HCT116 (cell line): Measurements from ENCODE around the gene CASR. TPM values are rescaled to one million over a fixed set of nuclear protein-coding genes. Genes with fewer than 3 reads are reported as not detected.

Experiments used
- ATAC-seq: fragments of 200-7000 bp; cut with Tn5 transposase; 2 replicates; pipeline ENCODE4 v1.9.1; 2020; ENCODE audit warnings: mild to moderate bottlenecking, moderate library complexity
- BruUV-seq: library from RNA; stranded (reverse); fragments of 400-500 nt; replicated peaks from 2 replicates; lab custom pipeline; 2021; lab: Mats Ljungman, UMichigan
- CTCF ChIA-PET: fragments of 300-600 bp; sonication (Branson Sonifier 250); formaldehyde crosslinking; loops from one replicate; lab custom pipeline; 2021; ENCODE audit warnings: antibody characterized with exemption; lab: Charles Lee
- POLR2A ChIA-PET: fragments of 300-600, 350-600 bp; sonication (Branson Sonifier 250); formaldehyde crosslinking; loops from one replicate; lab custom pipeline; 2021; ENCODE audit warnings: antibody characterized with exemption; lab: Charles Lee
- RAD21 ChIA-PET, 2 experiments: fragments of 300-600 bp; sonication (Branson Sonifier 250); formaldehyde crosslinking; loops; one replicate each; lab custom pipeline; 2023; ENCODE audit warnings: low total read pairs in 2 of 2; ENCODE audit not compliant: uncharacterized antibody in 2 of 2, unreplicated experiment in 2 of 2, low non-redundant PET in 1 of 2; lab: Charles Lee
- DNase-seq: peaks from one replicate; pipeline ENCODE4 v3.0.0-alpha.2; 2010; ENCODE audit warnings: low read depth, low spot score
- H2AFZ ChIP-seq: fragments of 200-600 bp; shearing (Covaris generic), sonication (generic); 2 replicates; pipeline ENCODE4 v1.6.1; 2017; ENCODE audit warnings: low read depth, mixed run types, mixed read lengths, antibody characterized with exemption, low read length; ENCODE audit not compliant: poor library complexity, severe bottlenecking
- H3K27ac ChIP-seq: 2 replicates; pipeline ENCODE4 v1.5.1; 2012; ENCODE audit warnings: low read depth, low read length
- H3K27me3 ChIP-seq: fragments of 200-600 bp; sonication (generic); 2 replicates; pipeline ENCODE4 v1.6.1; 2016; ENCODE audit warnings: mixed run types, low read length, mixed read lengths; ENCODE audit not compliant: insufficient read depth
- H3K36me3 ChIP-seq, 2 experiments: fragments of 200-500 bp in 1 of 2; fragments of 200-600 bp in 1 of 2; sonication (Bioruptor generic) in 1 of 2; sonication (generic) in 1 of 2; 2 replicates each; pipeline versions ENCODE4 v1.5.1 to v1.6.1; 2014 to 2016; ENCODE audit warnings: low read length in 2 of 2, inconsistent platforms in 1 of 2, mixed read lengths in 1 of 2, mixed run types in 1 of 2; ENCODE audit not compliant: insufficient read depth in 2 of 2, control insufficient read depth in 1 of 2
- H3K4me1 ChIP-seq, 2 experiments: fragments of 200-600 bp in 1 of 2; sonication (generic) in 1 of 2; 2 replicates each; pipeline versions ENCODE4 v1.5.1 to v1.6.1; 2012 to 2017; ENCODE audit warnings: low read length in 2 of 2, inconsistent platforms in 1 of 2, mild to moderate bottlenecking in 1 of 2, mixed read lengths in 1 of 2, mixed run types in 1 of 2, moderate library complexity in 1 of 2; ENCODE audit not compliant: insufficient read depth in 2 of 2, control insufficient read depth in 1 of 2
- H3K4me2 ChIP-seq: fragments of 200-600 bp; sonication (generic); 2 replicates; pipeline ENCODE4 v1.6.1; 2017; ENCODE audit warnings: mixed run types, low read length, mixed read lengths
- H3K4me3 ChIP-seq, 2 experiments: fragments of 200-600 bp in 1 of 2; sonication (generic) in 1 of 2; replicated peaks in 1 of 2; 2 replicates each; pipeline ENCODE4 v1.5.1; 2011 to 2016; ENCODE audit warnings: low read length in 2 of 2, control low read depth in 1 of 2, low read depth in 1 of 2, mild to moderate bottlenecking in 1 of 2, mixed read lengths in 1 of 2, mixed run types in 1 of 2
- H3K79me2 ChIP-seq: fragments of 200-600 bp; sonication (generic); 2 replicates; pipeline ENCODE4 v1.6.1; 2017; ENCODE audit warnings: mild to moderate bottlenecking, mixed run types, low read length, moderate library complexity, mixed read lengths; ENCODE audit not compliant: insufficient read depth
- H3K9ac ChIP-seq: fragments of 200-600 bp; sonication (generic); 2 replicates; pipeline ENCODE4 v1.6.1; 2016; ENCODE audit warnings: low read length, mixed read lengths
- H3K9me2 ChIP-seq: fragments of 200-600 bp; sonication (generic), shearing (Covaris generic); 2 replicates; pipeline ENCODE4 v1.6.1; 2017; ENCODE audit warnings: mixed run types, mild to moderate bottlenecking, moderate library complexity; ENCODE audit not compliant: insufficient read depth
- H3K9me3 ChIP-seq, 2 experiments: fragments of 200-500 bp in 1 of 2; fragments of 200-600 bp in 1 of 2; sonication (Bioruptor generic) in 1 of 2; sonication (generic) in 1 of 2; 2 replicates each; pipeline ENCODE4 v1.6.1; 2014 to 2017; ENCODE audit warnings: low read length in 2 of 2, mixed read lengths in 2 of 2, inconsistent platforms in 1 of 2, low read depth in 1 of 2, mild to moderate bottlenecking in 1 of 2, mixed run types in 1 of 2, moderate library complexity in 1 of 2; ENCODE audit not compliant: control insufficient read depth in 1 of 2, insufficient read depth in 1 of 2
- H4K20me1 ChIP-seq: fragments of 200-600 bp; sonication (generic), shearing (Covaris generic); 2 replicates; pipeline ENCODE4 v1.6.1; 2017; ENCODE audit warnings: mixed run types, mild to moderate bottlenecking, moderate library complexity; ENCODE audit not compliant: insufficient read depth
- CEBPB ChIP-seq: IDR thresholded peaks from 2 replicates; pipeline ENCODE4 v1.6.1; 2012; ENCODE audit warnings: low read depth
- EGR1 ChIP-seq: IDR thresholded peaks from 2 replicates; pipeline ENCODE4 v1.6.1; 2012; ENCODE audit warnings: low read depth
- EZH2 ChIP-seq: fragments of 200-600 bp; sonication (generic); IDR thresholded peaks from 2 replicates; pipeline ENCODE4 v1.6.1; 2017; ENCODE audit warnings: antibody characterized with exemption, mixed run types
- EZH2phosphoT487 ChIP-seq: fragments of 200-600 bp; IDR thresholded peaks from 2 replicates; pipeline ENCODE4 v1.6.1; 2018; ENCODE audit warnings: antibody characterized with exemption, borderline replicate concordance
- FOSL1 ChIP-seq: IDR thresholded peaks from 2 replicates; pipeline ENCODE4 v1.6.1; 2012; ENCODE audit warnings: low read depth
- JUND ChIP-seq: IDR thresholded peaks from 2 replicates; pipeline ENCODE4 v1.6.1; 2012
- POLR2AphosphoS5 ChIP-seq: IDR thresholded peaks from 2 replicates; pipeline ENCODE4 v1.6.1; 2011; ENCODE audit warnings: mild to moderate bottlenecking, low read depth, low read length, moderate library complexity
- SIN3A ChIP-seq: IDR thresholded peaks from 2 replicates; pipeline ENCODE4 v1.6.1; 2012; ENCODE audit warnings: low read depth
- SRF ChIP-seq: IDR thresholded peaks from 2 replicates; pipeline ENCODE4 v1.6.1; 2012; ENCODE audit warnings: low read depth
- TCF7L2 ChIP-seq: IDR thresholded peaks from 2 replicates; pipeline ENCODE4 v1.7.0; 2011; ENCODE audit warnings: borderline replicate concordance, inconsistent platforms; ENCODE audit not compliant: insufficient read depth, insufficient read length; ENCODE audit errors: extremely low read depth
- YY1 ChIP-seq: IDR thresholded peaks from 2 replicates; pipeline ENCODE4 v1.6.1; 2011; ENCODE audit warnings: low read length, low read depth, moderate library complexity, mild to moderate bottlenecking; ENCODE audit not compliant: insufficient replicate concordance; ENCODE audit errors: extremely low read depth
- ZFX ChIP-seq: fragments of 450-650 bp; IDR thresholded peaks from 2 replicates; pipeline ENCODE4 v1.6.1; 2017
- intact Hi-C: fragments of 100-400 bp; cut with micrococcal nuclease; formaldehyde crosslinking; loops from 2 replicates; pipeline ENCODE4 v1.10.0; 2022
- total RNA-seq: library from RNA; stranded (reverse); gene quantifications from one replicate; pipeline ENCODE4 v1.2.1, GENCODE V29; 2021; ENCODE audit not compliant: unreplicated experiment
- TF ChIP-seq, protein P1 (sequence below): IDR thresholded peaks from 2 replicates; pipeline ENCODE4 v1.6.1; 2012; ENCODE audit warnings: low read depth
- TF ChIP-seq, protein P2 (sequence below): IDR thresholded peaks from 2 replicates; pipeline ENCODE4 v1.6.1; 2011; ENCODE audit warnings: mild to moderate bottlenecking, low read length, moderate library complexity; ENCODE audit not compliant: insufficient replicate concordance; ENCODE audit errors: extremely low read depth
- TF ChIP-seq, protein P3 (sequence below): IDR thresholded peaks from 2 replicates; pipeline ENCODE4 v1.6.1; 2012

The CASR gene
- total RNA-seq, 1 experiment from 2014 or later: not detected

DNA sequence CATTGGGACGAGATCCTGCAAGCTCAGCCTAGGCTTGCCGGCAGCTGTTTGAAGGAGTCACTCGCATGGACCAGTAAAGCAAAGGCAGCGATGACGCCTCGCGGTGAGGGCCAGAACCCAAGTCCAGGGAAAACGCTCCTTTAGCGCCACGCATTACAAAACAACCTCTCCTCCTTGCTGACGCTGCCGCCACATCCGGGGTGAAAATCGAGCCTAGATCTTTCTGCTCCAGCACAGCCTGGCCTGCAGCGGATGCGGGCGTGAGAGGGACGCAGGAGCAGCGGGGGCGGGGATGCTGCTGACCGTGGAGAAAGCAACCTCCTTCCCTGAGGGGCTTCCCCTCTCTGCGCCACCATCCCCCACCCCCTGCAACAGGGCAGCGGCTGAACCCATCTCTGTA, 46.7 kb downstream of the CASR start:
- no peak overlapping the region for H3K4me3 ChIP-seq
- no peak for TF ChIP-seq YY1
- no peak for TF ChIP-seq ZFX
- no peak for TF ChIP-seq SIN3A
- TF ChIP-seq EZH2phosphoT487: no peak
- no peak for TF ChIP-seq CEBPB
- TF ChIP-seq SRF: no peak
- no peak for ATAC-seq
- H3K9ac ChIP-seq: no peak overlapping the region
- ChIA-PET RAD21 (no interaction called here), CTCF (no interaction called here), POLR2A (no interaction called here)
- no peaks in the 10 kb centered on the region for H3K79me2 ChIP-seq
- no peak overlapping the region for H3K27ac ChIP-seq
- H3K36me3 ChIP-seq: no peaks in the 10 kb centered on the region
- H3K27me3 ChIP-seq: peaks cover 12% of the 10 kb centered on the region; the same call in 1 of the 2 replicates
- no peak overlapping the region for H3K4me2 ChIP-seq
- H4K20me1 ChIP-seq: no peaks in the 10 kb centered on the region
- no peaks in the 10 kb centered on the region for H3K9me2 ChIP-seq
- H3K4me1 ChIP-seq: no peaks in the 10 kb centered on the region
- H3K9me3 ChIP-seq: no peaks in the 10 kb centered on the region
- intact Hi-C loops: no loop called here
- BruUV-seq: no TSS peak
- H2AFZ ChIP-seq: no peak overlapping the region
- no peak for DNase-seq

DNA sequence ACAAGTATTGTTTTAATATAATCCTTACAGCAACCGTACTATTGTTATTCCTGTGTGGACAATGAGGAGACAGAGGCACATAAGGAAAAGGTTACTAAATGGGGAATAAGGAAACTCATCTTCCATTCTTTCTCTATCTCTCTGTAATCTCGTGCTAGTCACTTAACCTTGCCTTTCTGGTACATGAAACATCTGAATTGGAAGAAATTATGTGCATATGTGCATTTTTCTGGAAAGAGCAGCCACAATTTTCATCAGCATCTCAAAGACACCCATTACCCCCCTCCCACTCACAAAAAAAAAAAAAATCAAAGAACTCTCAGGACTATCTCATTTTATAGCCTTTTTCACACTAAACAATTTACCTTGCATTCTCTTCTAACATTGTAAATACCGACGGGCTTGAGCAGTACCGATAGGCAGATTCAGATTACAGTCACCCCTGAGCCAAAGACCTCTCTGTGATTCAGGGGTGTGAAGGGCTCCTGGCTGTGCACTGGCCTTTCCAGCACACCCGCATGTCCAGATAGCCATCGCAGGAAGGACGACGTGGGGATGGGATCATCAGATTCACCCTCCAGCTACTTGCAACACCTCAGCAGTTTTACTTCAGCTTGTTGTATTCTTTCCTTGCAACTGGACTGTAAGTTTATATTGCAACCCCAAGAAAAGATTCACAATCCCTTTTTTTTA, 48.1 kb downstream of the CASR start:
- Histone ChIP-seq H4K20me1 (no peaks in the 10 kb centered on the region), H3K79me2 (no peaks in the 10 kb centered on the region), H2AFZ (no peak overlapping the region), H3K27ac (no peak overlapping the region), H3K9me3 (no peaks in the 10 kb centered on the region), H3K4me2 (no peak overlapping the region), H3K9me2 (no peaks in the 10 kb centered on the region), H3K27me3 (peaks cover 14% of the 10 kb centered on the region; the same call in 1 of the 2 replicates), H3K36me3 (no peaks in the 10 kb centered on the region), H3K4me1 (no peaks in the 10 kb centered on the region), H3K9ac (no peak overlapping the region), H3K4me3 (no peak overlapping the region)
- TF ChIP-seq POLR2AphosphoS5 (no peak), EZH2 (no peak), TCF7L2 (no peak), EZH2phosphoT487 (no peak), ZFX (no peak), JUND (no peak), FOSL1 (no peak), SRF (no peak), EGR1 (no peak), YY1 (no peak)
- TF ChIP-seq, protein P1, sequence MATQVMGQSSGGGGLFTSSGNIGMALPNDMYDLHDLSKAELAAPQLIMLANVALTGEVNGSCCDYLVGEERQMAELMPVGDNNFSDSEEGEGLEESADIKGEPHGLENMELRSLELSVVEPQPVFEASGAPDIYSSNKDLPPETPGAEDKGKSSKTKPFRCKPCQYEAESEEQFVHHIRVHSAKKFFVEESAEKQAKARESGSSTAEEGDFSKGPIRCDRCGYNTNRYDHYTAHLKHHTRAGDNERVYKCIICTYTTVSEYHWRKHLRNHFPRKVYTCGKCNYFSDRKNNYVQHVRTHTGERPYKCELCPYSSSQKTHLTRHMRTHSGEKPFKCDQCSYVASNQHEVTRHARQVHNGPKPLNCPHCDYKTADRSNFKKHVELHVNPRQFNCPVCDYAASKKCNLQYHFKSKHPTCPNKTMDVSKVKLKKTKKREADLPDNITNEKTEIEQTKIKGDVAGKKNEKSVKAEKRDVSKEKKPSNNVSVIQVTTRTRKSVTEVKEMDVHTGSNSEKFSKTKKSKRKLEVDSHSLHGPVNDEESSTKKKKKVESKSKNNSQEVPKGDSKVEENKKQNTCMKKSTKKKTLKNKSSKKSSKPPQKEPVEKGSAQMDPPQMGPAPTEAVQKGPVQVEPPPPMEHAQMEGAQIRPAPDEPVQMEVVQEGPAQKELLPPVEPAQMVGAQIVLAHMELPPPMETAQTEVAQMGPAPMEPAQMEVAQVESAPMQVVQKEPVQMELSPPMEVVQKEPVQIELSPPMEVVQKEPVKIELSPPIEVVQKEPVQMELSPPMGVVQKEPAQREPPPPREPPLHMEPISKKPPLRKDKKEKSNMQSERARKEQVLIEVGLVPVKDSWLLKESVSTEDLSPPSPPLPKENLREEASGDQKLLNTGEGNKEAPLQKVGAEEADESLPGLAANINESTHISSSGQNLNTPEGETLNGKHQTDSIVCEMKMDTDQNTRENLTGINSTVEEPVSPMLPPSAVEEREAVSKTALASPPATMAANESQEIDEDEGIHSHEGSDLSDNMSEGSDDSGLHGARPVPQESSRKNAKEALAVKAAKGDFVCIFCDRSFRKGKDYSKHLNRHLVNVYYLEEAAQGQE: no peak
- TF ChIP-seq, protein P2, sequence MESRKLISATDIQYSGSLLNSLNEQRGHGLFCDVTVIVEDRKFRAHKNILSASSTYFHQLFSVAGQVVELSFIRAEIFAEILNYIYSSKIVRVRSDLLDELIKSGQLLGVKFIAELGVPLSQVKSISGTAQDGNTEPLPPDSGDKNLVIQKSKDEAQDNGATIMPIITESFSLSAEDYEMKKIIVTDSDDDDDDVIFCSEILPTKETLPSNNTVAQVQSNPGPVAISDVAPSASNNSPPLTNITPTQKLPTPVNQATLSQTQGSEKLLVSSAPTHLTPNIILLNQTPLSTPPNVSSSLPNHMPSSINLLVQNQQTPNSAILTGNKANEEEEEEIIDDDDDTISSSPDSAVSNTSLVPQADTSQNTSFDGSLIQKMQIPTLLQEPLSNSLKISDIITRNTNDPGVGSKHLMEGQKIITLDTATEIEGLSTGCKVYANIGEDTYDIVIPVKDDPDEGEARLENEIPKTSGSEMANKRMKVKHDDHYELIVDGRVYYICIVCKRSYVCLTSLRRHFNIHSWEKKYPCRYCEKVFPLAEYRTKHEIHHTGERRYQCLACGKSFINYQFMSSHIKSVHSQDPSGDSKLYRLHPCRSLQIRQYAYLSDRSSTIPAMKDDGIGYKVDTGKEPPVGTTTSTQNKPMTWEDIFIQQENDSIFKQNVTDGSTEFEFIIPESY: no peak
- TF ChIP-seq, protein P3, sequence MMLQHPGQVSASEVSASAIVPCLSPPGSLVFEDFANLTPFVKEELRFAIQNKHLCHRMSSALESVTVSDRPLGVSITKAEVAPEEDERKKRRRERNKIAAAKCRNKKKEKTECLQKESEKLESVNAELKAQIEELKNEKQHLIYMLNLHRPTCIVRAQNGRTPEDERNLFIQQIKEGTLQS: no peak
- intact Hi-C loops: no loop called here
- ChIA-PET CTCF (no interaction called here), RAD21 (no interaction called here), POLR2A (no interaction called here)
- ATAC-seq: no peak
- no peak for DNase-seq
- no TSS peak for BruUV-seq
